HG03575 (cell line): Measurements from ENCODE around the gene PIERCE2.
"Not testable (repeated sequence)": the region's sequence is repeated elsewhere in the genome, so short reads cannot be mapped to it uniquely, and the experiment has no call there.

Experiments used
- ATAC-seq: cut with Tn5 transposase; IDR thresholded peaks from one replicate; pipeline ENCODE4 v1.9.1; 2021; ENCODE audit not compliant: unreplicated experiment, insufficient number of reproducible peaks, low FRiP score; ENCODE audit errors: extremely low read depth

The PIERCE2 gene

GRCh38 chr15:55408012-55408928 is at the start of gene PIERCE2, which contains the start of gene CCPG1:
Gene PIERCE2, plus strand, starts transcription at chr15:55408495. Its CDS starts 274 bp downstream, at chr15:55408769.
Gene CCPG1, minus strand, starts transcription at chr15:55408359. Its CDS starts 18,935 bp downstream, at chr15:55389424.
- ATAC-seq: peak; percentile 82

- ATAC-seq: no peak
Measured at GRCh38 chr15:55360256-55360655, 48.0 kb upstream of the PIERCE2 start.

GRCh38 chr15:55361048-55361447 is 47.2 kb upstream of the PIERCE2 start:
- no peak for ATAC-seq

- no peak for ATAC-seq
Measured at GRCh38 chr15:55362641-55363040, 45.7 kb upstream of the PIERCE2 start.

- ATAC-seq: no peak
Measured at GRCh38 chr15:55366981-55367380, 41.3 kb upstream of the PIERCE2 start.

GRCh38 chr15:55372701-55373440 is 35.4 kb upstream of the PIERCE2 start:
- no peak for ATAC-seq

- ATAC-seq: no peak
Measured at GRCh38 chr15:55379095-55379494, 29.2 kb upstream of the PIERCE2 start.

GRCh38 chr15:55381595-55381994 is 26.7 kb upstream of the PIERCE2 start:
- no peak for ATAC-seq

GRCh38 chr15:55383687-55384086 is 24.6 kb upstream of the PIERCE2 start:
- ATAC-seq: no peak

GRCh38 chr15:55387027-55387426 is 21.3 kb upstream of the PIERCE2 start:
- no peak for ATAC-seq

- no peak for ATAC-seq
Measured at GRCh38 chr15:55389264-55389607, 19.1 kb upstream of the PIERCE2 start.

- no peak for ATAC-seq
Measured at GRCh38 chr15:55394694-55395093, 13.6 kb upstream of the PIERCE2 start.

GRCh38 chr15:55398243-55398642 is 10.1 kb upstream of the PIERCE2 start:
- no peak for ATAC-seq

- ATAC-seq: not testable (repeated sequence)
Measured at GRCh38 chr15:55400050-55400449, 8.2 kb upstream of the PIERCE2 start.

- ATAC-seq: no peak
Measured at GRCh38 chr15:55401786-55402246, 6.5 kb upstream of the PIERCE2 start.

GRCh38 chr15:55402707-55403106 is 5.6 kb upstream of the PIERCE2 start:
- no peak for ATAC-seq

- no peak for ATAC-seq
Measured at GRCh38 chr15:55403531-55403930, 4.8 kb upstream of the PIERCE2 start.

- no peak for ATAC-seq
Measured at GRCh38 chr15:55407498-55408011, 740 bp upstream of the PIERCE2 start.

- ATAC-seq: not testable (repeated sequence)
Measured at GRCh38 chr15:55408976-55409375, 681 bp downstream of the PIERCE2 start.

GRCh38 chr15:55417678-55418077 is 9.4 kb downstream of the PIERCE2 start:
- not testable (repeated sequence) for ATAC-seq
